Epithelial cell of prostate (primary cell): ENCODE results near the gene MYO15A.

Experiments used
- DNase-seq: peaks from one replicate; pipeline ENCODE4 v3.0.0-alpha.2; 2011; ENCODE audit warnings: low read depth, low spot score
- H3K27ac ChIP-seq: fragments of 450-650 bp; 2 replicates; pipeline ENCODE4 v1.5.1; 2017; ENCODE audit warnings: mild to moderate bottlenecking

Gene MYO15A

GRCh38 chr17:18100616-18101015 lies 7.9 kb upstream of the MYO15A start:
- no peak for DNase-seq

GRCh38 chr17:18101828-18102227 lies 6.7 kb upstream of the MYO15A start:
- H3K27ac ChIP-seq, result no peak overlapping the region
- no peak for DNase-seq

More at GRCh38 chr17:18100616-18101015, 7.9 kb upstream of the MYO15A start:
- H3K27ac ChIP-seq, result no peak overlapping the region

- no peak for DNase-seq
- H3K27ac ChIP-seq, result no peak overlapping the region
Observed at GRCh38 chr17:18102640-18103039, 5.9 kb upstream of the MYO15A start.

- no peak for DNase-seq
- H3K27ac ChIP-seq, result no peak overlapping the region
Observed at GRCh38 chr17:18105027-18105426, 3.5 kb upstream of the MYO15A start.

GRCh38 chr17:18105595-18105994 lies 3.0 kb upstream of the MYO15A start:
- no peak for DNase-seq

GRCh38 chr17:18106211-18106610 lies 2.3 kb upstream of the MYO15A start:
- DNase-seq, result no peak

More at GRCh38 chr17:18105595-18105994, 3.0 kb upstream of the MYO15A start:
- no peak overlapping the region for H3K27ac ChIP-seq

GRCh38 chr17:18107061-18107790 lies 1.3 kb upstream of the MYO15A start:
- DNase-seq, result no peak

More at GRCh38 chr17:18106211-18106610, 2.3 kb upstream of the MYO15A start:
- H3K27ac ChIP-seq, result no peak overlapping the region

GRCh38 chr17:18107971-18108370 lies 585 bp upstream of the MYO15A start:
- no peak overlapping the region for H3K27ac ChIP-seq
- DNase-seq, result no peak

More at GRCh38 chr17:18107061-18107790, 1.3 kb upstream of the MYO15A start:
- no peak overlapping the region for H3K27ac ChIP-seq

- no peak overlapping the region for H3K27ac ChIP-seq
- no peak for DNase-seq
Observed at GRCh38 chr17:18109935-18110485, 1.5 kb downstream of the MYO15A start.

GRCh38 chr17:18110636-18111145 lies 2.1 kb downstream of the MYO15A start:
- no peak overlapping the region for H3K27ac ChIP-seq
- no peak for DNase-seq

- H3K27ac ChIP-seq, result no peak overlapping the region
- no peak for DNase-seq
Observed at GRCh38 chr17:18111330-18111971, 2.9 kb downstream of the MYO15A start.

GRCh38 chr17:18115517-18115916 lies 7.0 kb downstream of the MYO15A start:
- no peak overlapping the region for H3K27ac ChIP-seq

GRCh38 chr17:18116078-18116477 lies 7.5 kb downstream of the MYO15A start:
- no peak overlapping the region for H3K27ac ChIP-seq
- DNase-seq, result no peak

More at GRCh38 chr17:18115517-18115916, 7.0 kb downstream of the MYO15A start:
- no peak for DNase-seq

GRCh38 chr17:18117533-18117932 lies 9.0 kb downstream of the MYO15A start:
- no peak overlapping the region for H3K27ac ChIP-seq
- DNase-seq, result no peak

GRCh38 chr17:18117982-18118975 lies 9.7 kb downstream of the MYO15A start:
- H3K27ac ChIP-seq, result no peak overlapping the region
- DNase-seq, result no peak

GRCh38 chr17:18119166-18119745 lies 10.7 kb downstream of the MYO15A start:
- DNase-seq, result no peak
- no peak overlapping the region for H3K27ac ChIP-seq

- no peak overlapping the region for H3K27ac ChIP-seq
- DNase-seq, result no peak
Observed at GRCh38 chr17:18119938-18120337, 11.4 kb downstream of the MYO15A start.

GRCh38 chr17:18120461-18121017 lies 12.0 kb downstream of the MYO15A start:
- DNase-seq, result no peak
- H3K27ac ChIP-seq, result no peak overlapping the region
